T-helper 2 cell (primary cell): ENCODE data around the gene ABCG1.
"Not testable (repeated sequence)": the region's sequence is repeated elsewhere in the genome, so short reads cannot be mapped to it uniquely, and the experiment has no call there.

Experiments
- DNase-seq, 5 experiments: peaks; one replicate each; pipeline versions ENCODE4 v3.0.0 to v3.0.0-alpha.2; 2012 to 2022
- total RNA-seq, 2 donors: gene quantifications; one replicate each; lab custom pipeline; 2026; lab: John Stamatoyannopoulos, UW

Gene ABCG1
- total RNA-seq, result 32.3 to 56.4 reads per million in 2 donors

DNA sequence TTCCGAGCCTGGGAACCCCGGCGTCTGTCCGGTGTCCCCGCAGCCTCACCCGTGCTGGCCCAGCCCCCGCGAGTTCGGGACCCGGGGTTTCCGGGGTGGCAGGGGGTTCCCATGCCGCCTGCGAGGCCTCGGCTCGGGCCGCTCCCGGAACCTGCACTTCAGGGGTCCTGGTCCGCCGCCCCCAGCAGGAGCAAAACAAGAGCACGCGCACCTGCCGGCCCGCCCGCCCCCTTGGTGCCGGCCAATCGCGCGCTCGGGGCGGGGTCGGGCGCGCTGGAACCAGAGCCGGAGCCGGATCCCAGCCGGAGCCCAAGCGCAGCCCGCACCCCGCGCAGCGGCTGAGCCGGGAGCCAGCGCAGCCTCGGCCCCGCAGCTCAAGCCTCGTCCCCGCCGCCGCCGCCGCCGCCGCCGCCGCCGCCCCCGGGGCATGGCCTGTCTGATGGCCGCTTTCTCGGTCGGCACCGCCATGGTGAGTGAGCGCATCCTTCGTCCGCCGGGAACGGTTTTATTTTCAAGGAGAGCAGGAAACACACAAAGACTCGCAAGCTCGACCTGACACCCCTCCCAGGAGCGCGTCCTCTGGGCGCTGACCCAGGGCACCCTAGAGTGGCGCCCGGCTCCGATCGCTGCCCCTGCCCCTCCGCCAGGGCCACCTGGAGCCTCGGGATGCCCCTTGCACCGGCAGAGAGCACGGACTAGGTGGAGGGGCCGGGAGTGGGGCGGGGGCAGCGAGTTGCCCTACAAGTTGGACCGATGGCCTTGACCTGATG, at the start of gene ABCG1:
ABCG1 (plus strand) TSS at position 305 of the 770 bp plus-strand sequence; CDS start at position 428, 123 bp downstream.
- DNase-seq, result peak; percentile 18 to 60 (median 45)

DNA sequence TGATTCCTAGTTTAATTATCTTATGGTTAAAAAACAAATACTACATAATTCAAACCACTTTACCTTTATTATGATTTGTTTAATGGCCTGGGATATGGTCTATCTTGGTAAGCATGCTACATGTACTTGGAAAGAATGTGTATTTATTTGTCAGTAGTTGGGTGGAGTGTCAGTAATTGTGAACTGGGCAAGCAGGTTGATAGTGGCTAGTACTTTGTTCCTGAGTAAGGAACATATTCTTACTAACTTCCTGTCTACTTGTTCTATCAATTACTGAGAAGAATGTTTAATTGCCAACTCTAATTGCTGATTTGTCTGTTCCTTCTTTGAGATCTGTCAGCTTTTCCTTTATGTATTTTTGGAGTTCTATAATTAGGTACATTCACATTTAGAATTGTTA, 49.2 kb upstream of the ABCG1 start:
- no peak for DNase-seq

- DNase-seq, result no peak
Observed at GRCh38 chr21:42171091-42172053, 47.6 kb upstream of the ABCG1 start.

- DNase-seq, result no peak
Observed at GRCh38 chr21:42172596-42173483, 46.1 kb upstream of the ABCG1 start.

DNA sequence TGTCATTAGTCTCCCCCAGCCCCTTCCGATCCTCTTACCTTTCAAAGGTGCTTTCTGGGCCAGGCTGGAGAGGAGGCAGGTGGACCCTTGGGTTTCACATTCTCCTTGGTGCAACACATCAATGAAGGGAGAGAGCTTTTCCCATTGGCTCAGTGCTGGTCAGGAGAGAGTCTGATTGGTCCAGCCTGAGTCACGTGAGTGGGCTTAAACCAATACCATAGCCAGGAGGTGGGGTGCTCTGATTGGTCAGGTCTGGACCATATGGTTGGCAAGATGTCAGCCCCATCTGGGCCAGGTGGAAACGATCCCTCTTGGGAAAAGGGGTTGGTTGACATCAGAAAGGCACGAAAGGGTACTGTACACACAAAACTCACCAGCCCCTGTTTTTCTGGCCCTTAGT, 44.8 kb upstream of the ABCG1 start:
- no peak for DNase-seq

DNA sequence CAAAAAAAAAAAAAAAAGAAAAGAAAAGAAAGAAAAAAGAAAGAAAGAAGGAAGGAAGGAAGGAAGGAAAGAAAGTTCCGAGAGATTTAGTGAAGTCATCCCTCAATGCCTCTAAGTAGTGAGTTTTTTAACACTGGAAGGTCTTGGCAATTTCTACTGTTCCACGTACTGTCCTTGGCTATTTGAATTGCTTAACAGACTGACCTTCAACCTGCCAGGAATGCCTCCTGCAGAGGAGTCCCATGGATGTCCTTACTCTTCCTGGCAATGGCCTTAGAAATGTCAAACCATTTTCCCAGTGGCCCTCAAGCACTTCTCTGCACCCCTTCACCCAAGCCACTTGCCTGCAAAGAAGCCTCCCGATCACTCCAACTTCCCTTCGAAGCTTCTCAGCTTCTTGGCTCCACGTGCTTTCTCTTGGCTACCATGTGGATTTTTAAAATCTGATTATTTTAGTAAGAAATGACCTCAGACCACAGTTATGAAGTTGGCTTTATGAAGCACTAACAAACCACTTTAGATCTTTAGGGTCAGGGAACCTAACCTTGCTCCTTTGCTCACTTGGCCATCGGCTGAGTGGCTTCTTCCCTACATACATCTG, 43.7 kb upstream of the ABCG1 start:
- no peak for DNase-seq

GRCh38 chr21:42176859-42177258, 42.1 kb upstream of the ABCG1 start:
- no peak for DNase-seq

DNA sequence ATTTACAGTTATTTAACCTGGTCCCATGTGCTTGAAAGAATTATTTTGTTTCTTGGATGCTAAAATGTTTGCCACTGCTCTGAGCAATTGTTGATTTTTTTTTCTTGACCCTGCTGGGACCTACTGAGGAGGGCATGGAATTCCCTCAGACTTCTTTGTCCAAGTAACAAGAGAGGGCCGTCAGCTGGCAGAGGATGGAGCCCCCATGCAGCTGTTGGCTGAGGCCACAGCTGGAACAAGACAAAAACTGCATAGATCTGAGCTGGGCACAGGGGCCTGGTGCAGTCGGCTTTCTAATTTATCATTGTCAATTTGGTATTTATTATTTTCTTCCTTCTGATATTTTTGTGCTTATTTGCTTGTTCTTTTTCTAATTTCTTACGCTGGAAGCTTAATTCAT, 39.6 kb upstream of the ABCG1 start:
- DNase-seq, result no peak

- DNase-seq, result not testable (repeated sequence)
Observed at GRCh38 chr21:42180001-42180400, 38.9 kb upstream of the ABCG1 start.

GRCh38 chr21:42182713-42183371, 36.1 kb upstream of the ABCG1 start:
- no peak for DNase-seq

DNA sequence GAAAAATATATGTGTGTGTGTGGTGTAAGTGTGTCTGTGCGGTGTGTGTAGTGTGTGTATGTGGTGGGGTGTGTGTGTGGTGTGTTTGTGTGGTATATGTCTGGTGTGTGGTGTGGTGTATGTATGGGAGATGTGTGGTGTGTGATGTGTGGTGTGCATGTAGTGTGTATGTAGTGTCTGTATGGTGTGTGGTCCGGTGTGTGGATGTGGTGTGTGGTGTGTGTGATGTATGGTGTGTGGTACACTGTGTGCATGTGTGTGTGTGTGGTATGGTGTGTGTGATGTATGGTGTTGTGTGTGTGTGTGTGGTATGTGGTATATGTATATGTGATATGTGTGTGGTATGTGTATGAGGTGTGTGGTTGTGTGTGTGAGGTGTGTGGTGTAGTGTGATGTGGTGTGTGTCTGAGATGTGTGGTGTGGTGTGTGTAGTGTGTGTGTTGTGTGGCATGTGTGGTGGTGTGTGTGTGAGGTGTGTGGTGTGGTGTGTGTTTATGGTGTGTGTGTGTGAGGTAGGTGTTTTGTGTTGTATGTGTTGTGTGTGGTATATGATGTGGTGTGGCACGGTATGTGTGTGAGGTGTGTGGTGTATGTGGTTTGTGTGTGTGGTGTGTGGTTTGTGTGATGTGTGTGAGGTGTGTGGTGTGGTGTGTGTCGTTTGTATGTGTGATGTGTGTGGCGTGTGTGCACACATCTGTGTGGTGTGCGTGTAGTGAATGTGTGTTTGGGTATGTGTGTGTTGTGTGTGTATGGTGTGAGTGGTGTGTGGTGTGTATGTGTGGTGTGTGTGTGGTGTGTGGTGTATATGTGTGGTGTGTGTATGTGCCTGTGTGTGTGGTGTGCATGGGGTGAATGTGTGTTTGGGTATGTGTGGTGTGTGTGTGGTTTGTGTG, 35.3 kb upstream of the ABCG1 start:
- peak in 1 of 5 experiments; percentile 38 for DNase-seq

GRCh38 chr21:42186591-42186990, 32.3 kb upstream of the ABCG1 start:
- DNase-seq, result no peak

DNA sequence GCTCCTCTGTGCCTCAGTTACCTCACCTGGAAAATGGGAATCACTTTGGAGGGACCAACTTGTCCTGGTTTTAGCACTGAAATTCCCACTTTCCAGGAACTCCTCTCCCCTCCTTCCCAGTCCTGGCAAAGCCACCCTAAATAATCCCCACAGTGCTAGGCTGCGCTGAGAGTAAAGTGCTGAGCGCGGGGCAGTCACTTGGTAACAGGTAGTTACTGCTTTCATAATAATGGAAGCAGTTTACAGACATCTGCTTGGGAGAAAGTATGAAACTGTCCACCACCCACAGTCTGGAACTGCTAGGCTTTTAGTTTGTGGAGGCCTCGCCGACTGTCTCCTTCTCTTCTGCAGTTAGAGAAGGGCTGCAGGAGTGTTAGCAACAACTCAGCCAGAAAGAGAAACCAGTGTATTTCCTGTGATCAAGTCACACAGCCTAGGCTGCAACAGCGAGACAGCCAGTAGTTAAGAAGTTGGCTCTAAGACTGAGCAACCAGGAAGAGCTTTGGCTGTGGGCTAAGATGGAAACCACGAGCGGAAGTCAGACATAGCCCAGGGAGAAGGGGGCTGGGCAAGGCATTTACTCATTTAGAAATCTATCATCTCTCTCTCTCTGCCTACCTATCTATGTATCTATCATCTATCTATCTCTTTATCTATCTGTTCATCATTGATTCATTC, 30.8 kb upstream of the ABCG1 start:
- peak; percentile 40 to 99 (median 66) for DNase-seq

GRCh38 chr21:42188663-42189062, 30.3 kb upstream of the ABCG1 start:
- DNase-seq, result no peak

GRCh38 chr21:42189431-42189830, 29.5 kb upstream of the ABCG1 start:
- no peak for DNase-seq

DNA sequence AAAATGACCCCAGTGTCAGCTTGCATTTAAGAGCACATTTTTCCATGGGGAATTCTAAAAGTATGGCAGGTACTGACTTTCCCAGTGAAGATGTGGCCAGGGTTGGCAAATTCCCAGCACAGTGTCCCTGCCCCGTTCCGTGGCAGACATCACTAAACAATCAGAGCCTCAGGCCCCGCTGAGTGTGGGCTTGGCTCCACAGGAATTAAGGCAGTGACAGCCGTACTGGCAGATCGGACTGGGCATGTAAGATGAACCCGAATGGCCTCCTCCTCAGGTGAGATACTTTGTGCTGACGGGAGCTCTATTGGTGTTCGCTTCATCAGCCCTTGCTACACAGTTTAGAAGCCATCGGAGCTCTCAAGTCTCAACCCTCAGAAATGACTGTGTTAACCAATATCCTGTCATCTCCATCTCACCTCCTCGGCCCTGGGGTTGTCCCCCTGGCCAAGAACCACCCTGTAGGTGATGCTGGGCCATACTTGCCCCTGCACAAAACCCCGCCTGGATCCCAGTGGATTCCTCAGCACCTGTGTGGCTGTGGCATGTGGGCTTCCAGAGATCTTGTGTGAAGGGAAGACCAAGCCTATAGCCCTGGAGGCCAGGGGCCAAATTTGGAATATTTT, 29.0 kb upstream of the ABCG1 start:
- DNase-seq, result peak in 2 of 5 experiments; percentile 47 to 83

- DNase-seq, result no peak
Observed at GRCh38 chr21:42190486-42190863, 28.5 kb upstream of the ABCG1 start.

GRCh38 chr21:42191064-42191463, 27.9 kb upstream of the ABCG1 start:
- no peak for DNase-seq
